Body of pancreas (tissue), 4 donors: ENCODE results near the gene CSNK1A1. TPM values are rescaled to one million over a fixed set of nuclear protein-coding genes. Genes with fewer than 3 reads are reported as not detected.
"Not testable (repeated sequence)": the region's sequence is repeated elsewhere in the genome, so short reads cannot be mapped to it uniquely, and the experiment has no call there.

ENCODE experiments used
- ATAC-seq: fragments of 150-250 bp; one replicate; pipeline ENCODE4 v1.9.1; 2016
- DNase-seq, 4 donors: peaks; one replicate each; pipeline ENCODE4 v3.0.0-alpha.2; 2019
- H3K27ac ChIP-seq, 4 donors: fragments of 200-600 bp; sonication (generic); 1 replicate in 3 of 4; 2 replicates in 1 of 4; pipeline versions ENCODE4 v1.5.1 to v1.6.1; 2016 to 2019; ENCODE audit warnings: mild to moderate bottlenecking in 1 of 4, mixed read lengths in 1 of 4, moderate library complexity in 1 of 4
- H3K27me3 ChIP-seq, 2 donors: fragments of 200-600 bp; sonication (generic); one replicate each; pipeline ENCODE4 v1.6.0; 2016; ENCODE audit warnings: mild to moderate bottlenecking in 1 of 2
- H3K36me3 ChIP-seq, 2 donors: fragments of 200-600 bp; sonication (generic); replicated peaks in 1 of 2; 2 replicates each; pipeline ENCODE4 v1.5.1; 2016; ENCODE audit warnings: low read depth in 2 of 2; ENCODE audit not compliant: insufficient read depth in 1 of 2
- H3K4me1 ChIP-seq: fragments of 200-600 bp; sonication (generic); one replicate; pipeline ENCODE4 v1.6.0; 2016
- H3K4me3 ChIP-seq, 2 donors: fragments of 200-600 bp; sonication (generic); 1 replicate in 1 of 2; 2 replicates in 1 of 2; pipeline ENCODE4 v1.5.1; 2016 to 2019
- H3K9me3 ChIP-seq, 3 donors: fragments of 200-600 bp; sonication (generic); 1 replicate in 2 of 3; 2 replicates in 1 of 3; pipeline ENCODE4 v1.5.1; 2016
- POLR2A ChIP-seq, 3 donors: fragments of 450-650 bp; IDR thresholded peaks; one replicate each; pipeline ENCODE4 v1.6.1; 2016; ENCODE audit warnings: antibody characterized with exemption in 3 of 3, mild to moderate bottlenecking in 2 of 3
- WGBS, 2 donors: methylation state at CpG; one replicate each; pipeline ENCODE4 v1.1.5; 2017; 5-methylcytosine and 5-hydroxymethylcytosine counted together
- intact Hi-C: fragments of 100-400 bp; cut with DNase I; formaldehyde crosslinking; loops from one replicate; pipeline ENCODE4 v1.15.1; 2023
- total RNA-seq, 2 donors: library from RNA; depleted of rRNA; stranded (reverse); fragments of >200 nt; gene quantifications; one replicate each; pipeline ENCODE4 v1.1.0, GENCODE V29; 2016
- TF ChIP-seq, protein P1 (sequence below), 7 experiments: fragments of 450-650 bp in 4 of 7; fragments of 200-600 bp in 3 of 7; sonication (generic) in 3 of 7; IDR thresholded peaks; one replicate each; pipeline ENCODE4 v1.5.1; 2016 to 2019; ENCODE audit warnings: antibody characterized with exemption in 7 of 7

CSNK1A1 gene
- total RNA-seq, 2 donors from 2014 or later, result 82.4 to 85.4 TPM

DNA sequence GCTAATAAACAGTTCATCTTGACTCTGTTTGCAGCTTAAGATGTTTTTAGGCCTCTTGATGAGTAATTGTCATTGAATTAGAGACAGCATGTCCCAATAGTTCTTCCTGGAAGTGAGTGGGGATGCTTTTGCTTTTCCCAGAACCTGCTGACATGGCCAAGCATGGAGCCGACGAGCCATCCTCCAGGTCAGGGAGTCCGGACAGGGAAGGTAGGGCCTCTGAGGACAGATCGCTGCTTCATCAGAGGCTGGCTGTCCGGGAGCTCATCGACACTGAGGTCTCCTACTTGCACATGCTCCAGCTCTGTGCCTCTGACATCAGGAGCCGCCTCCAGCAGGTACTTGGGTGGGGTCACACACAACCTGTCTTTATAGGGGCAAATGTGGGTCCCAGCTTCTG is 46.4 kb upstream of the CSNK1A1 start:
- no peak for ATAC-seq
- intact Hi-C loops, result no loop called here
- no peak for TF ChIP-seq POLR2A (IDR thresholded peaks at IDR 0.05)
- TF ChIP-seq, protein P1, sequence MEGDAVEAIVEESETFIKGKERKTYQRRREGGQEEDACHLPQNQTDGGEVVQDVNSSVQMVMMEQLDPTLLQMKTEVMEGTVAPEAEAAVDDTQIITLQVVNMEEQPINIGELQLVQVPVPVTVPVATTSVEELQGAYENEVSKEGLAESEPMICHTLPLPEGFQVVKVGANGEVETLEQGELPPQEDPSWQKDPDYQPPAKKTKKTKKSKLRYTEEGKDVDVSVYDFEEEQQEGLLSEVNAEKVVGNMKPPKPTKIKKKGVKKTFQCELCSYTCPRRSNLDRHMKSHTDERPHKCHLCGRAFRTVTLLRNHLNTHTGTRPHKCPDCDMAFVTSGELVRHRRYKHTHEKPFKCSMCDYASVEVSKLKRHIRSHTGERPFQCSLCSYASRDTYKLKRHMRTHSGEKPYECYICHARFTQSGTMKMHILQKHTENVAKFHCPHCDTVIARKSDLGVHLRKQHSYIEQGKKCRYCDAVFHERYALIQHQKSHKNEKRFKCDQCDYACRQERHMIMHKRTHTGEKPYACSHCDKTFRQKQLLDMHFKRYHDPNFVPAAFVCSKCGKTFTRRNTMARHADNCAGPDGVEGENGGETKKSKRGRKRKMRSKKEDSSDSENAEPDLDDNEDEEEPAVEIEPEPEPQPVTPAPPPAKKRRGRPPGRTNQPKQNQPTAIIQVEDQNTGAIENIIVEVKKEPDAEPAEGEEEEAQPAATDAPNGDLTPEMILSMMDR (IDR thresholded peaks at IDR 0.05), result no peak

DNA sequence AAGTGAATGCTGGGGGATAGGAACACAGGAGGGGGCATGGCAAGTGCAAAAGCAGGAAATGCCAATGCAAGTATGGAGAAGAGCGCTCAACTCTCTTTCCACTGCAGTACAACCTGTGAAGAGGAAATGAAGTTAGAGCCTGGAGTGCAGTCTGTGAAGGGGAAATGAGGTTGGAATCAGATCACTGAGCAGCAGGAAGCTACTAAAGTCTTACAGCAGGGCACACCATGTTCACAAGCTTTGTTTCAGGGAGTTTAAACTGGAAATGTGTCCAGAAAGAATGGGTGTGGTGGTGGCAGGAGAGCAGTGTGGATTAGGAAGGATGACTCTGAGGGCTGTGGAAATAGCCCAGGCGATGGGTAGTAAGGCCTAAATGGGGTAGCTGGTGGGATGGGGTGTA is 45.5 kb upstream of the CSNK1A1 start:
- no peaks in the 10 kb centered on the region for H3K9me3 ChIP-seq
- TF ChIP-seq, protein P1 (IDR thresholded peaks at IDR 0.05), result no peak
- no peak for TF ChIP-seq POLR2A (IDR thresholded peaks at IDR 0.05)
- H3K27ac ChIP-seq, result no peak overlapping the region
- H3K36me3 ChIP-seq, result peaks cover 6 to 16% of the 10 kb centered on the region in 2 donors
- WGBS, 2 donors, result 86 to 94% methylated on average over 2 of the region's 2 CpGs
- intact Hi-C loops, result no loop called here
- H3K4me3 ChIP-seq, result no peak overlapping the region
- H3K4me1 ChIP-seq, result peaks cover 5% of the 10 kb centered on the region
- DNase-seq (no peak), ATAC-seq (no peak)
- no peaks in the 10 kb centered on the region for H3K27me3 ChIP-seq

More for the DNA sequence above, 46.4 kb upstream of the CSNK1A1 start:
- Histone ChIP-seq H3K27ac (no peak overlapping the region), H3K4me3 (no peak overlapping the region), H3K36me3 (peaks cover 7 to 17% of the 10 kb centered on the region in 2 donors), H3K27me3 (no peaks in the 10 kb centered on the region), H3K4me1 (peaks cover 5% of the 10 kb centered on the region), H3K9me3 (no peaks in the 10 kb centered on the region)
- no peak for DNase-seq
- WGBS, 2 donors, result 94% methylated on average over 6 of the region's 7 CpGs; no CpG with 5 or more reads in 1 of the 2 donors

DNA sequence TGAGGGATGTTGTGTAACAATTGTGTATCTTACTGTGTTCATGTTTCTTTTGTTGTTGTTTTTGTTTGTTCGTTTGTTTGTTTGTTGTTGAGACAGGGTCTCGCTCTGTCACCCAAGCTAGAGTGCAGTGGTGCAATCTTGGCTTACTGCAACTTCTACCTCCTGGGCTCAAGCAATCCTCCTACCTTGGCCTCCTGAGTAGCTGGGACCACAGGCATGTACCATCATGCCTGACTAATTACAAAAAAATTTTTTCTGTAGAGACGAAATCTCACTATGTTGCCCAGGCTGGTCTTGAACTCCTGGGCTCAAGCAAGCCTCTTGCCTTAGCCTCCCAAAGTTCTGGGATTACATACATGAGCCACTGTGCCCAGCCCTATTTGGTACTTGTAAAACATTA is 43.9 kb upstream of the CSNK1A1 start:
- intact Hi-C loops, H3K4me1 ChIP-seq, H3K9me3 ChIP-seq, ATAC-seq, H3K27ac ChIP-seq, H3K36me3 ChIP-seq, H3K4me3 ChIP-seq, H3K27me3 ChIP-seq, DNase-seq: not testable (repeated sequence)
- 84 to 88% methylated on average over 3 of the region's 3 CpGs for WGBS, 2 donors

DNA sequence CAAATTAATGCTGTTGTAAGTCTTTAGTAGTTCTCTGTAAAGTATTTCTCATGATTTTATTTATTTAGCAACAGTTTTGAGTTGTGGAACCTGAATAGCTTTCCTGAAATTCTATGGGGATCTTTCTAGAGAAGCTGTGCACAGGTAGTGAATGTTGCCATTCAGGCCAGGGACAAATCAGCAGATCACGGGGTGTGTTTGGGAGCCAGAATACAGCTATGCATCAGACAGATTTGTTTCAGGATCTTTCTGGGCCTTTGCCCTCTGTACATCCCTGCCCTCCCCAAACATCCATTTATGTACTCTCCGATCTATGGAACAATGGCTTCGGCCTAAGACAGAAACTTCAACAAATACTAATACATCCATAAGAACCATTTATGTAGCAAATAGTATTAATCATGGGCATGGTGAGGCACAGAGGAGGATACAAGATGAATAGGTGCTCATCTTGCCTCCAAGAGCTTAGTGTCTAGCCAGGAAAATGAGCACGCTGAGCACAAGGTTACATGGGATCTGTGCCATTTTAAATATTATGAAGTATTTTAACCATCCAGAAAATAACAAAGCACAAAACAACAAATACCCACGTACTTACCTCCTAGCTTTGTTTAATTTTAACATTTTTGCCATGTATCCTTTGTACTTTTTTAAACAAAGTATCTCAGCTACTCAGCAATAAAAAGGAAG is 43.1 kb upstream of the CSNK1A1 start:
- Histone ChIP-seq H3K9me3 (no peaks in the 10 kb centered on the region), H3K36me3 (no peaks in the 10 kb centered on the region), H3K4me1 (peaks cover 5% of the 10 kb centered on the region), H3K27me3 (no peaks in the 10 kb centered on the region), H3K4me3 (no peak overlapping the region), H3K27ac (no peak overlapping the region)
- intact Hi-C loops, result no loop called here
- ATAC-seq (no peak), DNase-seq (no peak)
- WGBS, 2 donors, result 58 to 65% methylated on average over 5 of the region's 5 CpGs
- TF ChIP-seq, protein P1 (IDR thresholded peaks at IDR 0.05), result no peak
- TF ChIP-seq POLR2A (IDR thresholded peaks at IDR 0.05), result no peak

DNA sequence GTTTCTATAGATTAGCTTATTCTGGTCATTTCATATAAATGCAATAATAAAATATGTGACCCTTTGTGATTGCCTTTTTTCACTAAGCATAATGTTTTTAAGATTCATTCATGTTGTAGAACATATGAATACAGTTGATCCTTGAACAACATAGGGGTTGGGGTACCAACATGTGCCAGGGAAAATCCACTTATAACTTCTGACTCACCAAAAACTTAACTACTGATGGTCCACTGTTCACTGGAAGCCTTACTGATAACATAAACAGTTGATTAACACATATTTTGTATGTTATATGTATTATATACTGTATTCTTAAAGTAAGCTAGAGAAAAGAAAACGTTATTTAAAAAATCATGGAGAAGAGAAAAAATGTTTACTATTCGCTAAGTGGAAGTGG is 42.1 kb upstream of the CSNK1A1 start:
- intact Hi-C loops, result no loop called here
- TF ChIP-seq POLR2A (IDR thresholded peaks at IDR 0.05), result no peak
- TF ChIP-seq, protein P1 (IDR thresholded peaks at IDR 0.05), result no peak
- 76 to 87% methylated on average over 2 of the region's 2 CpGs for WGBS, 2 donors
- ATAC-seq (no peak), DNase-seq (no peak)
- Histone ChIP-seq H3K36me3 (no peaks in the 10 kb centered on the region), H3K4me1 (peaks cover 5% of the 10 kb centered on the region), H3K9me3 (no peaks in the 10 kb centered on the region), H3K27me3 (no peaks in the 10 kb centered on the region), H3K27ac (no peak overlapping the region), H3K4me3 (no peak overlapping the region)
